Activated T-cell treated with anti-CD3 and anti-CD28 coated beads, Interleukin-2, amount 50 U/mL, for 24 hours (primary cell): ENCODE results near the gene TUFM.

ENCODE experiments used
- DNase-seq: peaks from one replicate; pipeline ENCODE4 v3.0.0-alpha.2; 2020
- H3K27ac Mint-ChIP-seq: 2 replicates; pipeline ENCODE4 v1.8.0; 2020; ENCODE audit warnings: mild to moderate bottlenecking, mixed read lengths
- H3K27me3 Mint-ChIP-seq: 2 replicates; pipeline ENCODE4 v1.8.0; 2020; ENCODE audit warnings: mixed read lengths
- H3K36me3 Mint-ChIP-seq: 2 replicates; pipeline ENCODE4 v1.8.0; 2020; ENCODE audit warnings: low read depth, mixed read lengths
- H3K4me1 Mint-ChIP-seq: 2 replicates; pipeline ENCODE4 v1.8.0; 2020; ENCODE audit warnings: low read depth, mixed read lengths
- H3K4me3 Mint-ChIP-seq: 2 replicates; pipeline ENCODE4 v1.8.0; 2020; ENCODE audit warnings: mild to moderate bottlenecking, moderate library complexity, mixed read lengths
- H3K9me3 Mint-ChIP-seq: 2 replicates; pipeline ENCODE4 v1.8.0; 2020; ENCODE audit warnings: mixed read lengths

Gene TUFM

DNA sequence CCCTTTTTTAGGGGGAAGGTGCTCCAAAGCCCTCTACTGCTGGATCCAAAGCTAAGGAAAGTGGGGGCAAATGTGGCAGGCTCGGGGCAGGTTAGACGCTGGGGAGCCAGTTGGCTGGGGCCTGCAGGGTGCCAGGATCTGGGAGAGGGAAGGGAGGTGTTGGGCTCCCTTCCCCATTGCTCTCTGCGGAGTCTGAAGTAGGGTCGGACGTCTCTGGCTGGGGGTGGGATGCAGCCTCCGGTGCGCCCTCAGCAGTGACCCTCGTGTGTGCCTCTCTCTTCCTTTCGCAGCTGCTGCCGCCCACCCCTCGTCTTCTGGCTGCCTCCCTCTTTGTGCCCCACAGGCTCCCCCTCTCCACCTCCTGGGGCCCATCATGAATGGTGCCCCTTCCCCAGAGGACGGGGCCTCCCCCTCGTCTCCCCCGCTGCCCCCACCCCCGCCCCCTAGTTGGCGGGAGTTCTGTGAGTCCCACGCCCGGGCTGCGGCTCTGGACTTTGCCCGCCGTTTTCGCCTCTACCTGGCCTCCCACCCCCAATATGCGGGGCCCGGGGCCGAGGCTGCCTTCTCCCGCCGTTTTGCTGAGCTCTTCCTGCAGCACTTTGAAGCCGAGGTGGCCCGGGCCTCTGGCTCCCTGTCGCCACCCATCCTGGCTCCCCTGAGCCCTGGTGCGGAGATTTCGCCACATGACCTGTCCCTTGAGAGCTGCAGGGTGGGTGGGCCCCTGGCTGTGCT lies 19.7 kb upstream of the TUFM start:
- Mint-ChIP-seq H3K27ac (peak overlapping the region; percentile 99), H3K4me3 (no peak overlapping the region), H3K36me3 (peaks cover 66% of the 10 kb centered on the region), H3K27me3 (no peaks in the 10 kb centered on the region), H3K9me3 (no peaks in the 10 kb centered on the region), H3K4me1 (peaks cover 30% of the 10 kb centered on the region)
- DNase-seq: no peak

DNA sequence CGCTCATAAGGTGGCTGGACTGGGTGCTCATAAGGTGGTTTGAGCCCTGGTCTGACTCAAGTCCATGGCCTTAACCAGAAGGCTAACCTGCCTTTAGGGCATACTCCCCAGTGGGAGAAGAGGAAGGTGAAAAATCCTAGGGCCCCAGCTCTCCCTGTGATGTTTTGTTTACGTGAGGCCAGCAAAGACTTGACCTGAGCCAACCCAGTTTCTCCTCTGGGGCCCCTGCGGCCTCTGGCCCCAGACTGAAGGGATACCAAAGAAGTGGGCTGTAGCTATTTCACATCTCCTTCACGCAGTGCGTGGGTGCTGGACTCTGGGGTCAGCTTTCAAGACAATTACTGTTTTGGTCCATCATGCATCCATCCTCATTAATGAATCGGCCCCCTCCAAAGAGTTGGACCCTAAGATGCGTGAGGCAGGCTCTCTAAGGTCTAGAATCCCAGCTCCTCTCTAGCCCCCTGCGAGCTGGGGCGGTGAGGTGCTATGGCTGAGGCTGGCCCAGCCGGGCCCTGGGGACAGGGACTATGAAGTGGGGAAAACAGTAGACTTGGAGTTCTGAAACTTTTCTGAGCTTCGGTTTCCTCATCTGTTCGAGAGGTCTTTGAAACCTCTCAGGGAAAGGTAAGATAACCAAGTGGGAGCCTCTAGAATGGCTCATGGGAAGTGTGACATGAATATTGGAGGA lies 19.0 kb upstream of the TUFM start:
- H3K4me3 Mint-ChIP-seq: peak overlapping the region; percentile 98
- H3K27me3 Mint-ChIP-seq: no peaks in the 10 kb centered on the region
- no peak for DNase-seq
- peak overlapping the region; percentile 99 for H3K27ac Mint-ChIP-seq
- H3K36me3 Mint-ChIP-seq: peaks cover 62% of the 10 kb centered on the region
- H3K4me1 Mint-ChIP-seq: peaks cover 32% of the 10 kb centered on the region
- no peaks in the 10 kb centered on the region for H3K9me3 Mint-ChIP-seq

DNA sequence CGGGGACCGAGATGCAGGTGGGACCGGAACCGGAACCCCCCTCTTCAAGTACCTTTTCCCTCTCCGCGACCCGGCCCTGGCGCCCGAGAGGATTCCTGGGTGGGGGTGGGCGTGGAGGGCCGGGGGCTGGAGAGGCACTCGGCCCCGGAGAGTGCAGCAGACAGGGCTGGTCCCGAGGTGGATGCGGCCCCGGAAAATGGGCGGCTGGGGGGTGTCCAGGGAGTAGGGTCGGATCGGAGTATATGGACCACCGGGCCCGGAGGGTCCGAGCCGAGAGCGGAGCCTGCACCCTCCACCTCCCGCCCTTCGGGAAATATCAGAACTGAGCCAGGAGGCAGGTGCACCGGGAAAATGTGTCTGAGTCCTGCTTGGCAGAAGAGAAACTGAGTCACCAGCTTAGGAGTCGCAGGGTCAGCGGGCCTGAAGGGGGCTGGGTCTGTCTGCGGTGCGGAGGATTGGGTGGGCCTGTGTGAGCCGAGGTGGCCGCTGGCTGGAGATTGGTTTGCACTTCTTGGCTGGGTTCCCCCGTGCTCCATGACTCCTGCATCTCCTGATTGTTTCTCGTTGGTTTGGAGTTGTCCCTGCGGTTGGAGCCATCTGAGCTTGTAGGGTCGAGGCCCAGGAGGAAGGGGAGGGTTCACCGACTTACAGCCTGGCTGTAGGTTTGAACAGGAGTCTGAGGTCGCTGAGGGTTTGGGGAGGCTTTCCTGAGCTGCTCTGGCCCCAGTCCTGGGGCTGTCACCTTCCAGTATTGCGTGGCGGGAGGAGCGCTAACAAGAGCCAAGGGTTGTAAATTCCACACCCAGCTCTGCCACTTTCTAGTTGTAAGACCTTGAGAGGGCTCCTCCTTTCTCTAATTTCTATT lies 18.0 kb upstream of the TUFM start:
- peaks cover 33% of the 10 kb centered on the region for H3K4me1 Mint-ChIP-seq
- no peaks in the 10 kb centered on the region for H3K9me3 Mint-ChIP-seq
- H3K4me3 Mint-ChIP-seq: peak overlapping the region; percentile 98
- DNase-seq: no peak
- H3K27ac Mint-ChIP-seq: peak overlapping the region; percentile 99
- H3K27me3 Mint-ChIP-seq: no peaks in the 10 kb centered on the region
- H3K36me3 Mint-ChIP-seq: peaks cover 54% of the 10 kb centered on the region

DNA sequence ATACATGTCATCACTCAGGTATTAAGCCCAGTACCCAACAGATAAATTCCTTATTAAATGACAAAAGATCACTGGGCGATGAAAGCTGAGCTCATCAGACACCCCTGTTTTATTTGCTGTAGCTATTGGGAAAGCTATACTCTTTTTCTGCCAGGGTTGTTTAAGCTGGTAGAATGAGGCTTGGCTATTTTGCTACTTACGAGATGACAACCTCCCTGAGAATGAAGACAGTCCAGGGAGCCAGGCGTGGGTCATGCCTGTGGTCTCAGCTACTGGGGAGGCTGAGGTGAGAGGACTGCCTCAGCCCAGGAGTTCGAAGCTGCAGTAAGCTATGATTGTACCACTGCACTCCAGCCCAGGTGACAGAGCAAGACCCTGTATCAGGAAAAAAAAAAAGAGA lies 13.2 kb upstream of the TUFM start:
- no peak for DNase-seq
- H3K4me1 Mint-ChIP-seq: peaks cover 16% of the 10 kb centered on the region
- H3K4me3 Mint-ChIP-seq: no peak overlapping the region
- H3K9me3 Mint-ChIP-seq: no peaks in the 10 kb centered on the region
- H3K36me3 Mint-ChIP-seq: peaks cover 29% of the 10 kb centered on the region
- no peaks in the 10 kb centered on the region for H3K27me3 Mint-ChIP-seq
- no peak overlapping the region for H3K27ac Mint-ChIP-seq

DNA sequence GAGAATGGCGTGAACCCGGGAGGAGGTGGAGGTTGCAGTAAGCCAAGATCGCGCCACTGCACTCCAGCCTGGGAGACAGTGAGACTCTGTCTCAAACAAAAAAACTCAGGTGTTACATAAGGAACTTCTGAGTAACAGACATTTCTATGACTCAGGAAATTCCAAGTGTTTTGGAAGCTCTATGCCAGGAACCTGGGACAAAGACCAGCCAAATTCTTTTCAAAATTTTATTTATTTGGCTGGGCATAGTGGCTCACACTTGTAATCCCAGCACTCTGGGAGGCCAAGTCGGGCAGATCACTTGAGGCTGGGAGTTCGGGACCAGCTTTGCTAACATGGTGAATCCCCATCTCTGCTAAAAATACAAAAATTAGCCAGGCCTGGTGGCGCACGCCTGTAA lies 12.3 kb upstream of the TUFM start:
- no peak for DNase-seq
- no peak overlapping the region for H3K4me3 Mint-ChIP-seq
- no peaks in the 10 kb centered on the region for H3K9me3 Mint-ChIP-seq
- H3K27me3 Mint-ChIP-seq: no peaks in the 10 kb centered on the region
- H3K4me1 Mint-ChIP-seq: peaks cover 14% of the 10 kb centered on the region
- H3K36me3 Mint-ChIP-seq: peaks cover 24% of the 10 kb centered on the region
- H3K27ac Mint-ChIP-seq: no peak overlapping the region

DNA sequence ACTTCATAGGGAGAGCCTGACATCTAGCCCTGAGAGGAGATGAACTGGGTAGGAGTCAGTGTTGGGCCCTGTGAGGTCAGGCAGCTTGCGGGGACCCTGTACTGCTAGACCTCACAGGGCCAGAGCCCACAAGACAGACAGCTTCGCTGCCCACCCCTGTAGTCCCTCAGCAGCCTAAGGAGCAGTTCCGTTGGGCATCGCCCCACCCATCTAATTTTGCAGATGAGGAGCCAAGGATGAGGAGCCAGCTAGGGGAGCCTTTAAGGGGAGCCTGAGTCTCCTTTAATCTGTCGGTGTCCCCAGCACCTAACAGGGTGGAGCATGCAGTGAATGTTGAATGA lies 755 bp upstream of the TUFM start:
- H3K4me1 Mint-ChIP-seq: peaks cover 29% of the 10 kb centered on the region
- peak; percentile 54 for DNase-seq
- H3K27ac Mint-ChIP-seq: peak overlapping the region; percentile 97
- peaks cover 54% of the 10 kb centered on the region for H3K36me3 Mint-ChIP-seq
- no peaks in the 10 kb centered on the region for H3K9me3 Mint-ChIP-seq
- no peaks in the 10 kb centered on the region for H3K27me3 Mint-ChIP-seq
- H3K4me3 Mint-ChIP-seq: peak overlapping the region; percentile 98

DNA sequence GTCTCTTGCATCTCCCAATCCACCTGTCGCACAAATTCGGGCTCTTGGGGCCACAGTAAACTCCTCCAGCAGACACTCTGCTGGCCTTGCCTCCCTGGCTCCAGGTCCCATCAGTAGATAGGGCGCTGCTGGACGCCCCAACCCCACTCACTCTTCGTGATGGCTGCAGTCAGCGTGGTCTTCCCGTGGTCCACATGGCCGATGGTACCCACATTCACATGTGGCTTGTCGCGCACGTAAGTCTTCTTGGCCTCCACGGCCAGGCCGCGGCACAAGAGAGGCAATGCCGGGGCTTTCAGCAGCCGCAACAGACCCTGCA lies 428 bp downstream of the TUFM start:
- peaks cover 29% of the 10 kb centered on the region for H3K4me1 Mint-ChIP-seq
- H3K9me3 Mint-ChIP-seq: no peaks in the 10 kb centered on the region
- no peaks in the 10 kb centered on the region for H3K27me3 Mint-ChIP-seq
- peak overlapping the region; percentile 97 for H3K27ac Mint-ChIP-seq
- DNase-seq: no peak
- peaks cover 65% of the 10 kb centered on the region for H3K36me3 Mint-ChIP-seq
- peak overlapping the region; percentile 98 for H3K4me3 Mint-ChIP-seq

DNA sequence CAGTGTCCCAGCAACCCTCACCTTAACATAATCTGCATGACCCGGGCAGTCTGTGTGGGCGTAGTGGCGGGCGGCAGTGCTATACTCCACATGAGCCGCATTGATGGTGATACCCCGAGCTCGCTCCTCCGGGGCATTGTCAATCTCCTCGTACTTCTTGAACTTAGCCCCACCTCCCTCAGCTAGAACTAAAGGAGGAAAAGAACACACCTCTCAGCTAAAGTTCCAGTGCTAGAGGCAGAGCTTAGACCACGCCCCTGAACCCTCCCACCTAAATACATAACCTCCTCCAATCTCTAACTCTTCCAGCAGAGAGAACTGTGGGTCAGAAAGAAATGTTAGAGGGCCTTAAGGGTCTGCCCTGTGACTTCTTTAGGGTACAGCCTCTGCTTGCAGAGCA lies 855 bp downstream of the TUFM start:
- DNase-seq: no peak
- H3K9me3 Mint-ChIP-seq: no peaks in the 10 kb centered on the region
- H3K36me3 Mint-ChIP-seq: peaks cover 67% of the 10 kb centered on the region
- peak overlapping the region; percentile 98 for H3K4me3 Mint-ChIP-seq
- no peaks in the 10 kb centered on the region for H3K27me3 Mint-ChIP-seq
- H3K4me1 Mint-ChIP-seq: peaks cover 29% of the 10 kb centered on the region
- H3K27ac Mint-ChIP-seq: peak overlapping the region; percentile 97

DNA sequence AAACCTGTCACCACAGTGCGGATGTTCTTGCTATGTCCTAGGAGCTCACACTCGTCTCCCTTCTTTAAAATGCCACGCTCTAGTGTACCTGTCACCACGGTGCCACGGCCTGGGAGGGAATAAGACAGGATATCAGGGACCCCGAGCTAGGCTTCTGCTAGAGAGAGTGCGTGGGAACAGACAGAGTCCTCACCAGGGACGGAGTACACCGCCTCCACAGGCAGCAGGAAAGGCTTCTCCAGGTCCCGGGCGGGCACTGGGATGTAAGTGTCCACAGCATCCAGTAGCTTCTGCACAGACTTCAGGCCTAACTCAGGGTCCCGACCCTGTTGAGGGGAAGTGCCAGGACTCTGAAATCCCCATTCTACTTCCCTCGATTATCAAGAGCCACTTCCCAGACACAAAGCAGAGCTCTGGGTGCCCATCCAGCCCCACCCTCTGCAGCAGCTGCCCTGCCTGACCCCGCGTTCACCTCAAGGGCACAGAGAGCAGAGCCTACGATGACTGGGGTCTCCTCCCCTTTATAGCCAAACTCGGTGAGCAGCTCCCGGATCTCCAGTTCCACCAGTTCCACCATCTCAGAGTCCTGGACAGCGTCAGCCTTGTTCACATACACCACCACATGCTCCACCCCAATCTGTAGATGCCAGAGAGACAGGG lies 1.8 kb downstream of the TUFM start:
- Mint-ChIP-seq H3K27me3 (no peaks in the 10 kb centered on the region), H3K4me1 (peaks cover 28% of the 10 kb centered on the region), H3K36me3 (peaks cover 73% of the 10 kb centered on the region), H3K4me3 (peak overlapping the region; percentile 98), H3K27ac (peak overlapping the region; percentile 97), H3K9me3 (no peaks in the 10 kb centered on the region)
- DNase-seq: no peak

DNA sequence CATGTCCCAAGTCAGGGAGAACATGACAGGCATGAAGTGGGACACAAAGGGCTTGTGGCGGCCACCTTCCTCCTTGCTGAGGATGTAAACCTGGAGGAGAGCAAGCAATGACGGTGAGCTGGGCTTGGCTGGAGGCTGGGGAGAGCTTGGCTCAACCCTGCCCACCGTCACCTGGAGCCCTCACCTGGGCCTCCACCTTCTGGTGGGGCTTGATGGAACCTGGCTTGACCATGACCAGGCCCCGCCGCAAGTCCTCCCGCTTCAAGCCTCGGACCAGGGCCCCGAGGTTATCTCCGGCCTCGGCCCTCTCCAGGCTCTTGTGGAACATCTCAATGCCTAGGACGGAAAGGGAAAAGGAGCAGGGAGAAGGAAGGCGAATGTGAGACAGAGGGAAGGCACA lies 2.4 kb downstream of the TUFM start:
- H3K9me3 Mint-ChIP-seq: no peaks in the 10 kb centered on the region
- peak overlapping the region; percentile 98 for H3K4me3 Mint-ChIP-seq
- no peaks in the 10 kb centered on the region for H3K27me3 Mint-ChIP-seq
- no peak for DNase-seq
- peak overlapping the region; percentile 97 for H3K27ac Mint-ChIP-seq
- peaks cover 28% of the 10 kb centered on the region for H3K4me1 Mint-ChIP-seq
- H3K36me3 Mint-ChIP-seq: peaks cover 79% of the 10 kb centered on the region

DNA sequence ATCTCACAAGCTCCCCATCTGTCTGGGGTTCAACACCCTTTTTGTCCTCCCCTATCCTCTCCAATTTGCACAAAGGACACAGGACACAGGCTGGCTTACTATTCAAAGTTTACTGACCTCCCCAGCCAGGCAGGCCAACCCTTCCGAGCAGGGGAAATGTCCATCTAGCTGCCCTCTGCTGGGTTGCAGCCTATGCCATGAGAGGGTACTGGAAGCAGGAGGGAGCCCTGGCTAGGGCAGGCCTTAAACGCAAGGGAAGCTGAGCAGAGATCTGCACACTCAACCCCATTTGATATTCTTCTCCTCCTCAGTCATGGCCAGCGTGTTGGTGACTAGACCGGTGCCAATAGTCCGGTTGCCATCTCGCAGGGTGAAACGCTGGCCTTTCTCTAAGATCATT lies 3.5 kb downstream of the TUFM start:
- Mint-ChIP-seq H3K27ac (peak overlapping the region; percentile 57), H3K4me3 (no peak overlapping the region), H3K4me1 (peaks cover 33% of the 10 kb centered on the region), H3K27me3 (no peaks in the 10 kb centered on the region), H3K36me3 (peaks cover 89% of the 10 kb centered on the region), H3K9me3 (no peaks in the 10 kb centered on the region)
- DNase-seq: no peak

DNA sequence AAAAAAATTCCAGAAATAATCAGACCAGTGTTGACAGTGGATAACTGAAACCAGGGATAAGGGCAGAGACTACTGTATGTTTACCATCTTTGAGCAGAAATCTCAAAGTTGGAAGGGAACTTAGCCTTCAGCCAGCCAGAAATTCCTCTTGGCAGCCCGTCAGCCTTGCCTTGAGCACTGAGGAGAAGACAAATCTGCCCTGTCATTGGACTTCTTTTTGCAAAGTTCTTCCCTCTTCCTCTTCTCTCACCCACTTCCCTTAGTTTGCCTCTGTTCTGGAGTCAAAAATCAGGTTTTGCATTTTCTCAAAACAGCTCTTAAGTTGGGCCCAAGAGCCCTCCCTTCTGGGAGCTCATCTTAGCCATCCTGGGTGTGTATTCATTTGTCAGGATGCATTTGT lies 6.2 kb downstream of the TUFM start:
- DNase-seq: no peak
- Mint-ChIP-seq H3K4me3 (no peak overlapping the region), H3K36me3 (peaks cover 96% of the 10 kb centered on the region), H3K9me3 (no peaks in the 10 kb centered on the region), H3K4me1 (peaks cover 32% of the 10 kb centered on the region), H3K27me3 (no peaks in the 10 kb centered on the region), H3K27ac (peak overlapping the region; percentile 77)

DNA sequence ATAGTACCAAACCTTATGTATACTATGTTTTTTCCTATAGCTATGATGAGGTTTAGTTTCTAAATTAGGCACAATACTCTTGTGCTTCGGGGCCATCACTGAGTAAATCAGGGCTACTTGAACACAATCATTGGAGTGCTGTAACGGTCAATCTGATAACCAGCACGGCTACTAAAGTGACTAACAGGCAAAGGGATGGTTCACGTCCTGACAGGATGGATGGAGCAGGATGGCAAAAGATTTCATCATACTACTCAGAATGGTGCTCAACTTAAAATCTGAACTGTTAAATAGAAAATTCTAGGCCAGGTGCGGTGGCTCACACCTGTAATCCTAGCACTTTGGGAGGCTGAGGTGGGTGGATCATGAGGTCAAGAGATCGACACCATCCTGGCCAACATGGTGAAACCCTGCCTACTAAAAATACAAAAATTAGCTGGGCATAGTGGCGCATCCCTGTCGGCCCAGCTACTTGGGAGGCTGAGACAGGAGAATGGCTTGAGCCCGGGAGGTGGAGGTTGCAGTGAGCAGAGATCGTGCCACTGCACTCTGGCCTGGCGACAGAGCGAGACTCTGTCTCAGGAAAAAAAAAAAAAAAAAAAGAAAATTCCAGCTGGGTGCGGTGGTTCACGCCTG lies 7.0 kb downstream of the TUFM start:
- H3K36me3 Mint-ChIP-seq: peaks cover 96% of the 10 kb centered on the region
- no peaks in the 10 kb centered on the region for H3K27me3 Mint-ChIP-seq
- H3K27ac Mint-ChIP-seq: peak overlapping the region; percentile 81
- no peak overlapping the region for H3K4me3 Mint-ChIP-seq
- peaks cover 24% of the 10 kb centered on the region for H3K4me1 Mint-ChIP-seq
- DNase-seq: no peak
- no peaks in the 10 kb centered on the region for H3K9me3 Mint-ChIP-seq

DNA sequence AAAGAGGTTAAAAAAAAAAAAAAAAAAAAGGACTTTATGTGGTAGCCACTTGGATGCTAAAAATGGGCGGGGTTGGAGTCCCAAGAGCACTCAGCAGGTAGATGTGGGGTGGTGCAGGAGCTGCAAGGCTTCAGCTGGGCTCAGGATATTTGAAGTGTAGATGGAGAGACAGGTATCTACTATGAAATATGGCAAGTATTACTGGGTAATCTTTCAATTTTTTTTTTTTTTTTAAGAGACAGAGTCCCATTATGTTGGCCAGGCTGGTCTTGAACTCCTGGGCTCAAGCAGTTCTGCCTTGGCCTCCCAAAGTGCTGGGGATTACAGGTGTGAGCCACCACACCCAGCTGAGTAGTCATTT lies 7.6 kb downstream of the TUFM start:
- DNase-seq: no peak
- Mint-ChIP-seq H3K9me3 (no peaks in the 10 kb centered on the region), H3K36me3 (peaks cover 96% of the 10 kb centered on the region), H3K27ac (peak overlapping the region; percentile 81), H3K4me3 (no peak overlapping the region), H3K27me3 (no peaks in the 10 kb centered on the region), H3K4me1 (peaks cover 23% of the 10 kb centered on the region)
